ENCODE measurements around the gene TOR4A. TPM values are rescaled to one million over a fixed set of nuclear protein-coding genes. Genes with fewer than 3 reads are reported as not detected.
"Not testable (repeated sequence)": the region's sequence is repeated elsewhere in the genome, so short reads cannot be mapped to it uniquely, and the experiment has no call there.

The TOR4A gene
- total and polyA plus RNA-seq, 4 experiments from 2014 or later = 0.46 to 2.1 (median 1.4) TPM

- Histone ChIP-seq H3K4me3 (ENCODE audit: low read length in 2 of 2) (no peak overlapping the region), H3K27ac (ENCODE audit: low read depth, low read length) (no peak overlapping the region), H3K36me3 (ENCODE audit: insufficient read depth, low read length) (no peaks in the 10 kb centered on the region), H3K9me3 (ENCODE audit: control insufficient read depth in 1 of 2, low read length in 2 of 2) (no peaks in the 10 kb centered on the region), H3K4me1 (ENCODE audit: insufficient read depth, low read length) (peaks cover 4% of the 10 kb centered on the region), H3K27me3 (ENCODE audit: insufficient read depth, low read length) (peaks cover 6% of the 10 kb centered on the region)
- DNase-seq = no peak
- Mint-ChIP-seq H3K9me3 (peaks cover 0 to 17% (median 6%) of the 10 kb centered on the region in 8 donors), H3K4me3 (no peak overlapping the region), H3K36me3 (no peaks in the 10 kb centered on the region), H3K27me3 (peaks cover 28 to 32% of the 10 kb centered on the region in 2 donors), H3K27ac (peak overlapping the region in 1 of 7 donors; percentile 74), H3K4me1 (peaks cover 0 to 9% (median 0%) of the 10 kb centered on the region in 4 donors)
- intact Hi-C loops (cut with micrococcal nuclease) = no loop called here
- ChIA-PET CTCF (ENCODE audit: partially characterized antibody) (no interaction called here), POLR2A (ENCODE audit: partially characterized antibody) (no interaction called here)
Observed at GRCh38 chr9:137325799-137326198, 48.3 kb downstream of the TOR4A start.

- Mint-ChIP-seq H3K4me1 (peaks cover 0 to 9% (median 0%) of the 10 kb centered on the region in 4 donors), H3K27ac (peak overlapping the region in 2 of 7 donors; percentile 46 to 74), H3K36me3 (no peaks in the 10 kb centered on the region), H3K4me3 (peak overlapping the region in 4 of 8 donors; percentile 32 to 60 (median 56)), H3K9me3 (peaks cover 0 to 17% (median 6%) of the 10 kb centered on the region in 8 donors), H3K27me3 (peaks cover 28 to 32% of the 10 kb centered on the region in 2 donors)
- Histone ChIP-seq H3K36me3 (ENCODE audit: insufficient read depth, low read length) (no peaks in the 10 kb centered on the region), H3K27me3 (ENCODE audit: insufficient read depth, low read length) (peaks cover 6% of the 10 kb centered on the region), H3K9me3 (ENCODE audit: control insufficient read depth in 1 of 2, low read length in 2 of 2) (no peaks in the 10 kb centered on the region), H3K27ac (ENCODE audit: low read depth, low read length) (no peak overlapping the region), H3K4me1 (ENCODE audit: insufficient read depth, low read length) (no peaks in the 10 kb centered on the region), H3K4me3 (ENCODE audit: low read length in 2 of 2) (no peak overlapping the region)
- intact Hi-C loops (cut with micrococcal nuclease) = no loop called here
- ChIA-PET POLR2A (ENCODE audit: partially characterized antibody) (no interaction called here), CTCF (ENCODE audit: partially characterized antibody) (no interaction called here)
- no peak for DNase-seq
Observed at GRCh38 chr9:137326445-137327065, 49.0 kb downstream of the TOR4A start.

- H3K4me1 Mint-ChIP-seq; POLR2A ChIA-PET (ENCODE audit: partially characterized antibody); CTCF ChIA-PET (ENCODE audit: partially characterized antibody); H3K4me3 Mint-ChIP-seq; H3K4me1 ChIP-seq (ENCODE audit: insufficient read depth, low read length); intact Hi-C loops (cut with micrococcal nuclease); H3K27ac ChIP-seq (ENCODE audit: low read depth, low read length); H3K4me3 ChIP-seq (ENCODE audit: low read length in 2 of 2); H3K36me3 Mint-ChIP-seq; H3K27me3 ChIP-seq (ENCODE audit: insufficient read depth, low read length); H3K9me3 ChIP-seq (ENCODE audit: control insufficient read depth in 1 of 2, low read length in 2 of 2); H3K36me3 ChIP-seq (ENCODE audit: insufficient read depth, low read length): not testable (repeated sequence)
- peaks cover 26 to 29% of the 10 kb centered on the region in 2 donors for H3K27me3 Mint-ChIP-seq
- peaks cover 0 to 17% (median 6%) of the 10 kb centered on the region in 8 donors for H3K9me3 Mint-ChIP-seq
- H3K27ac Mint-ChIP-seq = peak overlapping the region in 2 of 7 donors; percentile 42 to 74
- peak in 2 of 5 donors; percentile 23 to 65 for DNase-seq
Observed at GRCh38 chr9:137327641-137328550, 50.4 kb downstream of the TOR4A start.

GRCh38 chr9:137329590-137329989 lies 52.1 kb downstream of the TOR4A start:
- H3K4me3 Mint-ChIP-seq = not testable (repeated sequence)

GRCh38 chr9:137330689-137331088 lies 53.2 kb downstream of the TOR4A start:
- no peak overlapping the region for H3K27ac Mint-ChIP-seq
- ChIA-PET POLR2A (ENCODE audit: partially characterized antibody) (no interaction called here), CTCF (ENCODE audit: partially characterized antibody) (no interaction called here)
- no peaks in the 10 kb centered on the region for H3K36me3 Mint-ChIP-seq
- peaks cover 1 to 17% (median 6%) of the 10 kb centered on the region in 8 donors for H3K9me3 Mint-ChIP-seq
- no peak overlapping the region for H3K4me3 Mint-ChIP-seq
- peaks cover 0 to 9% (median 0%) of the 10 kb centered on the region in 4 donors for H3K4me1 Mint-ChIP-seq
- Histone ChIP-seq H3K27me3 (ENCODE audit: insufficient read depth, low read length) (peaks cover 6% of the 10 kb centered on the region), H3K4me1 (ENCODE audit: insufficient read depth, low read length) (no peaks in the 10 kb centered on the region), H3K27ac (ENCODE audit: low read depth, low read length) (no peak overlapping the region), H3K36me3 (ENCODE audit: insufficient read depth, low read length) (no peaks in the 10 kb centered on the region), H3K4me3 (ENCODE audit: low read length in 2 of 2) (no peak overlapping the region), H3K9me3 (ENCODE audit: control insufficient read depth in 1 of 2, low read length in 2 of 2) (no peaks in the 10 kb centered on the region)
- no peak for DNase-seq
- intact Hi-C loops (cut with micrococcal nuclease) = no loop called here
- H3K27me3 Mint-ChIP-seq = peaks cover 20 to 22% of the 10 kb centered on the region in 2 donors

More at GRCh38 chr9:137329590-137329989, 52.1 kb downstream of the TOR4A start:
- H3K36me3 ChIP-seq (ENCODE audit: insufficient read depth, low read length); H3K27ac ChIP-seq (ENCODE audit: low read depth, low read length); H3K36me3 Mint-ChIP-seq; H3K27ac Mint-ChIP-seq; H3K4me3 ChIP-seq (ENCODE audit: low read length in 2 of 2); POLR2A ChIA-PET (ENCODE audit: partially characterized antibody); H3K9me3 ChIP-seq (ENCODE audit: control insufficient read depth in 1 of 2, low read length in 2 of 2); DNase-seq; H3K4me1 Mint-ChIP-seq; intact Hi-C loops (cut with micrococcal nuclease); H3K27me3 ChIP-seq (ENCODE audit: insufficient read depth, low read length); CTCF ChIA-PET (ENCODE audit: partially characterized antibody); H3K4me1 ChIP-seq (ENCODE audit: insufficient read depth, low read length): not testable (repeated sequence)
- H3K9me3 Mint-ChIP-seq = peaks cover 0 to 17% (median 6%) of the 10 kb centered on the region in 8 donors
- peaks cover 23 to 26% of the 10 kb centered on the region in 2 donors for H3K27me3 Mint-ChIP-seq

- CTCF ChIA-PET (ENCODE audit: partially characterized antibody) = no interaction called here
- Mint-ChIP-seq H3K36me3 (peaks cover 0 to 8% of the 10 kb centered on the region in 2 donors), H3K27ac (no peak overlapping the region), H3K27me3 (peaks cover 8 to 11% of the 10 kb centered on the region in 2 donors), H3K9me3 (peaks cover 2 to 21% (median 12%) of the 10 kb centered on the region in 8 donors), H3K4me1 (peaks cover 0 to under 1% (median 0%) of the 10 kb centered on the region in 4 donors), H3K4me3 (no peak overlapping the region)
- DNase-seq = no peak
- no peaks in the 10 kb centered on the region for H3K9me3 ChIP-seq (ENCODE audit: control insufficient read depth in 1 of 2, low read length in 2 of 2)
- H3K36me3 ChIP-seq (ENCODE audit: insufficient read depth, low read length) = no peaks in the 10 kb centered on the region
- intact Hi-C loops (cut with micrococcal nuclease) = no loop called here
- POLR2A ChIA-PET (ENCODE audit: partially characterized antibody) = no interaction called here
- no peak overlapping the region for H3K27ac ChIP-seq (ENCODE audit: low read depth, low read length)
- H3K4me1 ChIP-seq (ENCODE audit: insufficient read depth, low read length) = no peaks in the 10 kb centered on the region
- H3K27me3 ChIP-seq (ENCODE audit: insufficient read depth, low read length) = peaks cover 6% of the 10 kb centered on the region
- H3K4me3 ChIP-seq (ENCODE audit: low read length in 2 of 2) = no peak overlapping the region
Observed at GRCh38 chr9:137331929-137332328, 54.4 kb downstream of the TOR4A start.
